ENCODE measurements around the gene NFATC4.

NFATC4 gene

GRCh38 chr14:24330973-24331674 lies 36.9 kb upstream of the NFATC4 start:
- H3K9me3 ChIP-seq (ENCODE audit: insufficient read depth, low read depth, low read length): peaks cover 4% of the 10 kb centered on the region; the same call in 1 of the 2 replicates
- H3K4me1 ChIP-seq (ENCODE audit: insufficient read depth, low read length): no peaks in the 10 kb centered on the region; the same call in 1 of the 2 replicates
- no peak overlapping the region for H3K9ac ChIP-seq (ENCODE audit: low read depth, low read length)
- H3K27ac ChIP-seq (ENCODE audit: low read length): no peak overlapping the region
- no peak overlapping the region for H3K4me3 ChIP-seq (ENCODE audit: low read length)
- no peaks in the 10 kb centered on the region for H3K36me3 ChIP-seq (ENCODE audit: insufficient read depth, low read depth, low read length)
- H3K27me3 ChIP-seq (ENCODE audit: insufficient read depth, low read length): peaks cover 80% of the 10 kb centered on the region

GRCh38 chr14:24331731-24332267 lies 36.2 kb upstream of the NFATC4 start:
- no peaks in the 10 kb centered on the region for H3K36me3 ChIP-seq (ENCODE audit: insufficient read depth, low read depth, low read length)

GRCh38 chr14:24332268-24332993 lies 35.6 kb upstream of the NFATC4 start:
- no peaks in the 10 kb centered on the region for H3K36me3 ChIP-seq (ENCODE audit: insufficient read depth, low read depth, low read length)
- peak overlapping the region; percentile 62 for H3K4me3 ChIP-seq (ENCODE audit: low read length)
- H3K9ac ChIP-seq (ENCODE audit: low read depth, low read length): no peak overlapping the region
- H3K4me1 ChIP-seq (ENCODE audit: insufficient read depth, low read length): no peaks in the 10 kb centered on the region; the same call in 1 of the 2 replicates
- H3K27ac ChIP-seq (ENCODE audit: low read length): no peak overlapping the region
- H3K27me3 ChIP-seq (ENCODE audit: insufficient read depth, low read length): peaks cover 90% of the 10 kb centered on the region
- peaks cover 4% of the 10 kb centered on the region; the same call in 1 of the 2 replicates for H3K9me3 ChIP-seq (ENCODE audit: insufficient read depth, low read depth, low read length)

More at GRCh38 chr14:24331731-24332267, 36.2 kb upstream of the NFATC4 start:
- Histone ChIP-seq H3K4me1 (ENCODE audit: insufficient read depth, low read length) (no peaks in the 10 kb centered on the region; the same call in 1 of the 2 replicates), H3K27me3 (ENCODE audit: insufficient read depth, low read length) (peaks cover 84% of the 10 kb centered on the region), H3K9ac (ENCODE audit: low read depth, low read length) (no peak overlapping the region), H3K4me3 (ENCODE audit: low read length) (peak overlapping the region; percentile 62; the same call in 1 of the 2 replicates), H3K9me3 (ENCODE audit: insufficient read depth, low read depth, low read length) (peaks cover 4% of the 10 kb centered on the region; the same call in 1 of the 2 replicates), H3K27ac (ENCODE audit: low read length) (no peak overlapping the region)

- Histone ChIP-seq H3K36me3 (ENCODE audit: insufficient read depth, low read depth, low read length) (no peaks in the 10 kb centered on the region), H3K27ac (ENCODE audit: low read length) (no peak within 1 kb of the TSS), H3K9ac (ENCODE audit: low read depth, low read length) (no peak within 1 kb of the TSS), H3K4me1 (ENCODE audit: insufficient read depth, low read length) (no peaks in the 10 kb centered on the region; the same call in 1 of the 2 replicates), H3K9me3 (ENCODE audit: insufficient read depth, low read depth, low read length) (peaks cover 4% of the 10 kb centered on the region; the same call in 1 of the 2 replicates), H3K27me3 (ENCODE audit: insufficient read depth, low read length) (peaks cover 100% of the 10 kb centered on the region), H3K4me3 (ENCODE audit: low read length) (peak within 1 kb of the TSS; percentile 79)
Observed at GRCh38 chr14:24334431-24335291, 33.3 kb upstream of the NFATC4 start, which contains the start of gene ADCY4. ADCY4 (minus strand) TSS chr14:24335071; CDS start chr14:24334652, 419 bp downstream.

GRCh38 chr14:24335461-24336171 lies 32.4 kb upstream of the NFATC4 start:
- Histone ChIP-seq H3K4me3 (ENCODE audit: low read length) (peak overlapping the region; percentile 79; the same call in 1 of the 2 replicates), H3K4me1 (ENCODE audit: insufficient read depth, low read length) (no peaks in the 10 kb centered on the region; the same call in 1 of the 2 replicates), H3K9ac (ENCODE audit: low read depth, low read length) (no peak overlapping the region), H3K27me3 (ENCODE audit: insufficient read depth, low read length) (peaks cover 100% of the 10 kb centered on the region), H3K9me3 (ENCODE audit: insufficient read depth, low read depth, low read length) (peaks cover 4% of the 10 kb centered on the region; the same call in 1 of the 2 replicates), H3K27ac (ENCODE audit: low read length) (no peak overlapping the region), H3K36me3 (ENCODE audit: insufficient read depth, low read depth, low read length) (no peaks in the 10 kb centered on the region)

- Histone ChIP-seq H3K4me3 (ENCODE audit: low read length) (no peak overlapping the region), H3K4me1 (ENCODE audit: insufficient read depth, low read length) (no peaks in the 10 kb centered on the region; the same call in 1 of the 2 replicates), H3K27ac (ENCODE audit: low read length) (no peak overlapping the region), H3K9me3 (ENCODE audit: insufficient read depth, low read depth, low read length) (peaks cover 4% of the 10 kb centered on the region; the same call in 1 of the 2 replicates), H3K27me3 (ENCODE audit: insufficient read depth, low read length) (peaks cover 98% of the 10 kb centered on the region), H3K36me3 (ENCODE audit: insufficient read depth, low read depth, low read length) (no peaks in the 10 kb centered on the region), H3K9ac (ENCODE audit: low read depth, low read length) (no peak overlapping the region)
Observed at GRCh38 chr14:24337144-24337823, 30.7 kb upstream of the NFATC4 start.

- Histone ChIP-seq H3K27ac (ENCODE audit: low read length) (no peak overlapping the region), H3K4me1 (ENCODE audit: insufficient read depth, low read length) (no peaks in the 10 kb centered on the region; the same call in 1 of the 2 replicates), H3K36me3 (ENCODE audit: insufficient read depth, low read depth, low read length) (no peaks in the 10 kb centered on the region), H3K27me3 (ENCODE audit: insufficient read depth, low read length) (peaks cover 98% of the 10 kb centered on the region), H3K9ac (ENCODE audit: low read depth, low read length) (no peak overlapping the region), H3K9me3 (ENCODE audit: insufficient read depth, low read depth, low read length) (peaks cover 4% of the 10 kb centered on the region; the same call in 1 of the 2 replicates), H3K4me3 (ENCODE audit: low read length) (no peak overlapping the region)
Observed at GRCh38 chr14:24337824-24338175, 30.2 kb upstream of the NFATC4 start.

GRCh38 chr14:24338843-24339242 lies 29.1 kb upstream of the NFATC4 start:
- Histone ChIP-seq H3K27ac (ENCODE audit: low read length) (no peak overlapping the region), H3K4me1 (ENCODE audit: insufficient read depth, low read length) (no peaks in the 10 kb centered on the region; the same call in 1 of the 2 replicates), H3K9me3 (ENCODE audit: insufficient read depth, low read depth, low read length) (peaks cover 4% of the 10 kb centered on the region; the same call in 1 of the 2 replicates), H3K4me3 (ENCODE audit: low read length) (peak overlapping the region; percentile 72), H3K27me3 (ENCODE audit: insufficient read depth, low read length) (peaks cover 98% of the 10 kb centered on the region), H3K9ac (ENCODE audit: low read depth, low read length) (no peak overlapping the region), H3K36me3 (ENCODE audit: insufficient read depth, low read depth, low read length) (no peaks in the 10 kb centered on the region)

GRCh38 chr14:24339284-24340151 lies 28.5 kb upstream of the NFATC4 start, which contains the start of gene RIPK3:
RIPK3 (minus strand) TSS chr14:24339991; CDS start chr14:24339826, 165 bp downstream.
- Histone ChIP-seq H3K4me3 (ENCODE audit: low read length) (peak within 1 kb of the TSS; percentile 72), H3K9ac (ENCODE audit: low read depth, low read length) (no peak within 1 kb of the TSS)

More at GRCh38 chr14:24339284-24340151, 28.5 kb upstream of the NFATC4 start, which contains the start of gene RIPK3:
- Histone ChIP-seq H3K4me1 (ENCODE audit: insufficient read depth, low read length) (no peaks in the 10 kb centered on the region; the same call in 1 of the 2 replicates), H3K27me3 (ENCODE audit: insufficient read depth, low read length) (peaks cover 96% of the 10 kb centered on the region), H3K9me3 (ENCODE audit: insufficient read depth, low read depth, low read length) (no peaks in the 10 kb centered on the region), H3K27ac (ENCODE audit: low read length) (no peak within 1 kb of the TSS), H3K36me3 (ENCODE audit: insufficient read depth, low read depth, low read length) (no peaks in the 10 kb centered on the region)

Data from iPS-20b (cell line).